T-helper 2 cell treated with Interferon-gamma antibody and Interleukin-4, amounts not matched to agents 100 ng/mL and 5 ng/mL, for 36 hours (primary cell): ENCODE data around the gene RPN1. TPM values are rescaled to one million over a fixed set of nuclear protein-coding genes. Genes with fewer than 3 reads are reported as not detected.
"Not testable (repeated sequence)": the region's sequence is repeated elsewhere in the genome, so short reads cannot be mapped to it uniquely, and the experiment has no call there.

ENCODE experiments used
- intact Hi-C: fragments of 100-400 bp; cut with micrococcal nuclease; formaldehyde crosslinking; loops from one replicate; pipeline ENCODE4 v1.15.1; 2023
- total RNA-seq: library from RNA; stranded (reverse); gene quantifications from 2 replicates; pipeline ENCODE4 v1.2.3, GENCODE V29; 2022

Gene RPN1
- total RNA-seq: 214 and 216 TPM in 2 replicates

GRCh38 chr3:128650096-128651050 is at the start of gene RPN1:
Gene RPN1 (minus strand): TSS chr3:128650818. CDS start chr3:128650800, 18 bp downstream.
- intact Hi-C loops: loop anchor here (1.0 to 2.0 kb wide), 6 partner anchors 30 to 470 kb away; partner anchors contain the start of genes ACAD9 and RAB7A

- intact Hi-C loops: no loop called here
Observed at GRCh38 chr3:128698211-128699047, 47.8 kb upstream of the RPN1 start.

GRCh38 chr3:128697341-128697740 is 46.7 kb upstream of the RPN1 start:
- intact Hi-C loops: no loop called here

GRCh38 chr3:128693696-128694095 is 43.1 kb upstream of the RPN1 start:
- intact Hi-C loops: no loop called here

GRCh38 chr3:128689060-128689459 is 38.4 kb upstream of the RPN1 start:
- intact Hi-C loops: no loop called here

GRCh38 chr3:128686465-128686864 is 35.8 kb upstream of the RPN1 start:
- intact Hi-C loops: no loop called here

- intact Hi-C loops: no loop called here
Observed at GRCh38 chr3:128684986-128685726, 34.5 kb upstream of the RPN1 start.

GRCh38 chr3:128683957-128684356 is 33.3 kb upstream of the RPN1 start:
- intact Hi-C loops: no loop called here

GRCh38 chr3:128681369-128681829 is 30.8 kb upstream of the RPN1 start:
- intact Hi-C loops: loop anchor here (1.0 to 2.0 kb wide), 2 partner anchors 45 to 65 kb away; partner anchors contain the start of gene RAB7A

GRCh38 chr3:128680603-128681368 is 30.2 kb upstream of the RPN1 start:
- intact Hi-C loops: loop anchor here (1.0 to 2.0 kb wide), 7 partner anchors 30 to 199 kb away; partner anchors contain the start of genes ACAD9, RAB7A and RPN1

- intact Hi-C loops: no loop called here
Observed at GRCh38 chr3:128679338-128679737, 28.7 kb upstream of the RPN1 start.

- intact Hi-C loops: not testable (repeated sequence)
Observed at GRCh38 chr3:128675802-128676201, 25.2 kb upstream of the RPN1 start.

GRCh38 chr3:128674161-128674784 is 23.7 kb upstream of the RPN1 start:
- intact Hi-C loops: no loop called here

GRCh38 chr3:128667641-128668040 is 17.0 kb upstream of the RPN1 start:
- intact Hi-C loops: no loop called here

- intact Hi-C loops: no loop called here
Observed at GRCh38 chr3:128665362-128666021, 14.9 kb upstream of the RPN1 start.

GRCh38 chr3:128663151-128663550 is 12.5 kb upstream of the RPN1 start:
- intact Hi-C loops: no loop called here

GRCh38 chr3:128655531-128655930 is 4.9 kb upstream of the RPN1 start:
- intact Hi-C loops: no loop called here

GRCh38 chr3:128653993-128654805 is 3.6 kb upstream of the RPN1 start:
- intact Hi-C loops: not testable (repeated sequence)
